Transverse colon (tissue), 4 donors: ENCODE data around the gene ANKRD50. TPM values are rescaled to one million over a fixed set of nuclear protein-coding genes. Genes with fewer than 3 reads are reported as not detected.

Experiments used
- DNase-seq: peaks from one replicate; pipeline ENCODE4 v3.0.0-alpha.2; 2019
- H3K27ac ChIP-seq, 4 donors: fragments of 200-600 bp; sonication (generic); 2 replicates each; pipeline ENCODE4 v1.5.1; 2016 to 2018; ENCODE audit warnings: inconsistent platforms in 4 of 4
- H3K27me3 ChIP-seq: fragments of 200-600 bp; sonication (generic); 2 replicates; pipeline ENCODE4 v1.5.1; 2017; ENCODE audit warnings: inconsistent platforms
- H3K36me3 ChIP-seq, 4 donors: fragments of 200-600 bp; sonication (generic); 2 replicates each; pipeline ENCODE4 v1.5.1; 2017 to 2019; ENCODE audit warnings: inconsistent platforms in 4 of 4
- H3K4me1 ChIP-seq, 4 donors: fragments of 200-600 bp; sonication (generic); 2 replicates each; pipeline ENCODE4 v1.5.1; 2017 to 2020; ENCODE audit warnings: inconsistent platforms in 4 of 4
- H3K4me3 ChIP-seq, 4 donors: fragments of 200-600 bp; sonication (generic); 1 replicate in 1 of 4; 2 replicates in 3 of 4; pipeline versions ENCODE4 v1.5.1 to v1.6.1; 2017 to 2019; ENCODE audit warnings: inconsistent platforms in 4 of 4
- H3K9me3 ChIP-seq, 2 donors: fragments of 200-600 bp; sonication (generic); 2 replicates each; pipeline ENCODE4 v1.5.1; 2017 to 2019; ENCODE audit warnings: inconsistent platforms in 2 of 2
- EP300 ChIP-seq: sonication (generic); formaldehyde crosslinking; IDR thresholded peaks from one replicate; pipeline ENCODE4 v1.6.1; 2017; ENCODE audit warnings: antibody characterized with exemption, low read depth
- POLR2A ChIP-seq: fragments of 450-650 bp; IDR thresholded peaks from one replicate; pipeline ENCODE4 v1.6.1; 2016; ENCODE audit warnings: antibody characterized with exemption, mild to moderate bottlenecking, moderate library complexity
- POLR2AphosphoS5 ChIP-seq, 3 donors: sonication (generic); formaldehyde crosslinking; IDR thresholded peaks; one replicate each; pipeline ENCODE4 v1.6.1; 2016; ENCODE audit warnings: antibody characterized with exemption in 3 of 3
- WGBS, 2 donors: methylation state at CpG; one replicate each; pipeline ENCODE4 v1.1.5; 2018; ENCODE audit warnings: low coverage in 1 of 2; 5-methylcytosine and 5-hydroxymethylcytosine counted together
- in situ Hi-C, 4 donors: fragments of 200-750 bp; cut with MboI; loops; one replicate each; pipeline versions ENCODE4 v1.15.0 to v1.15.1; 2017; ENCODE audit warnings: low sequenced_read_pairs in 3 of 4, low pct_ligation_motif_present in 1 of 4, low pct_unique_long_range_greater_than_20kb in 1 of 4
- intact Hi-C: fragments of 100-400 bp; cut with DNase I; formaldehyde crosslinking; loops from one replicate; pipeline ENCODE4 v1.15.1; 2023; ENCODE audit warnings: low total_unique reads
- total RNA-seq, 4 donors: library from RNA; depleted of rRNA; stranded (reverse); fragments of >200 nt; gene quantifications; one replicate each; pipeline ENCODE4 v1.1.0, GENCODE V29; 2016
- TF ChIP-seq, protein P1 (sequence below), 5 experiments: fragments of 200-600 bp in 3 of 5; fragments of 450-650 bp in 2 of 5; sonication (generic) in 3 of 5; IDR thresholded peaks; 1 replicate in 2 of 5; 2 replicates in 3 of 5; pipeline ENCODE4 v1.5.1; 2016 to 2017; ENCODE audit warnings: antibody characterized with exemption in 5 of 5, inconsistent platforms in 3 of 5, mild to moderate bottlenecking in 2 of 5, moderate library complexity in 1 of 5

ANKRD50 gene
- total RNA-seq, 4 donors from 2014 or later = 11.9 to 31.8 (median 13.9) TPM

DNA sequence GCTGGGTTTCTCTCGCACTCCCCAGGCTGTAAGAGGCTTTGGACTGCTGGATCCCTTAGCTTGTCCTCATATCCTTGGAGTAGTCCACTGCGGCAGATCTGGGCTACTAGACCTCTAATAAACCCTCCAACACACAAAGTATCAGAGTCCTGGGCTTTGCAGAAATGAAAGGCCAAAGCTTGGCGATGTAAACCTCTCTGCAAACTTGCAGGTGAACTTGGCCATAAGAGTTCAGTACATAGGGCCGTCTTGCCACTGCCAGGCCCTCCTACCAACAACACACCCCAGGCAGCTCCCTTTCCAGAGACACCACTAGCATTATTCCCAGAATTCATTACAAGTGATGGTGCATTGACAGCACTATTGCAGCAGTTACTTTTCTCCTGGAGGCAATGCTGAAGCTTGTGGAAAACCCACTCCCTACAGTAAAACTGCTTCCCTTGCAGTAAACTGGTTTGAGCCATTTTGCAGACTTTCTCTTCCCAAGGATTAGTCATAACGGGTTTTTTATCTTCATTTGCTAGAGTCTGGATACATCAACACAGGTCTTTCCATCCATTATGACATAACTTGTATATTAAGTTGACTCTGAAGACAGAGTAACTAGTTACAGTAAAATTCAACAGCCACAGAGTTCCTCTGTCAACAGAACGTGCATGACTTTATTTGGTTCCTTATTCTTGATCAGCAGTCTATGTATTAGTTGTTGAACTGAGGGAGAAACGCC, 2.4 kb downstream of the ANKRD50 start:
- TF ChIP-seq EP300 (no peak), POLR2AphosphoS5 (IDR thresholded peaks at IDR 0.05) (no peak), POLR2A (no peak)
- TF ChIP-seq, protein P1, sequence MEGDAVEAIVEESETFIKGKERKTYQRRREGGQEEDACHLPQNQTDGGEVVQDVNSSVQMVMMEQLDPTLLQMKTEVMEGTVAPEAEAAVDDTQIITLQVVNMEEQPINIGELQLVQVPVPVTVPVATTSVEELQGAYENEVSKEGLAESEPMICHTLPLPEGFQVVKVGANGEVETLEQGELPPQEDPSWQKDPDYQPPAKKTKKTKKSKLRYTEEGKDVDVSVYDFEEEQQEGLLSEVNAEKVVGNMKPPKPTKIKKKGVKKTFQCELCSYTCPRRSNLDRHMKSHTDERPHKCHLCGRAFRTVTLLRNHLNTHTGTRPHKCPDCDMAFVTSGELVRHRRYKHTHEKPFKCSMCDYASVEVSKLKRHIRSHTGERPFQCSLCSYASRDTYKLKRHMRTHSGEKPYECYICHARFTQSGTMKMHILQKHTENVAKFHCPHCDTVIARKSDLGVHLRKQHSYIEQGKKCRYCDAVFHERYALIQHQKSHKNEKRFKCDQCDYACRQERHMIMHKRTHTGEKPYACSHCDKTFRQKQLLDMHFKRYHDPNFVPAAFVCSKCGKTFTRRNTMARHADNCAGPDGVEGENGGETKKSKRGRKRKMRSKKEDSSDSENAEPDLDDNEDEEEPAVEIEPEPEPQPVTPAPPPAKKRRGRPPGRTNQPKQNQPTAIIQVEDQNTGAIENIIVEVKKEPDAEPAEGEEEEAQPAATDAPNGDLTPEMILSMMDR (IDR thresholded peaks at IDR 0.05) = no peak
- DNase-seq = no peak
- H3K4me1 ChIP-seq = peaks cover 5 to 42% (median 18%) of the 10 kb centered on the region in 4 donors
- H3K27ac ChIP-seq = peak overlapping the region in 2 of 4 donors; percentile 91 to 97
- 53% methylated on average over 4 to 7 of the region's 7 CpGs for WGBS, 2 donors
- intact Hi-C loops = no loop called here
- in situ Hi-C loops = loop anchor here in 1 of 4 donors (25.0 kb wide), 2 partner anchors 373 to 1123 kb away; no protein-coding TSS in a partner anchor
- no peaks in the 10 kb centered on the region for H3K27me3 ChIP-seq
- H3K4me3 ChIP-seq = peak overlapping the region in 3 of 4 donors; percentile 76 to 77 (median 76)
- H3K9me3 ChIP-seq = no peaks in the 10 kb centered on the region
- H3K36me3 ChIP-seq = no peaks in the 10 kb centered on the region

DNA sequence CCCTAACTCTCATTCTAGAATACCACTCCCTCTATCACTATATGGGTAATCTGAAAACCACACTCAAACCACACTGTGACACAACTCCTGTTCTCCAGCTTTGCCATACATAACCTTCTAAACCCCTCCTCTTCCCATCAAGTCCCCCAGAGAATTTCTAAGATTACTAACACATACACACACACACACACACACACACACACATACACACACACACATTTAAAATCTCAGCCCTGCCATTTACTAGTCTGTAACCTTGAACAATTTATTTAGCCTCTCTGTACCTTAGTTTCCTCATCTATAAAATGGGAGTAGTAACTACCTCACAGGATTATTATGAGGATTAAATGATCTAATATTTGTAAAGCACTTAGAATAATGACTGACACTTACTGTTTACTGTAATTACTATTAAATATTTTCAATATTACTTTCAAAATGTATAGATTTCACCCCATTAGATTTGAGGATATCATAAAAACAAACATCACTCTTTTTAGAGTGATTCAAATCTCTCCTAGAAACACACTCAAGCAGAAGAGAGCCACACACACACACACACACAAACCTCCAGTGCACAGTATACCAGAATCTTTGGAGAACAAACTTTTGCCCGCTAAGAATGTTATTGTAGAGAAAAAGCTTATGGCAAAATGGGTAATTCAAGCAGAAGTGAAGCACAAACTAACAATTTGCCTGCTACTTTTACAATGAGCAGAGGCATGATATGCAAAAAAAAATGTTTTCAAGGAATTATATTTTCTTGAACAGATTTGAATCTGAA, 3.8 kb downstream of the ANKRD50 start:
- TF ChIP-seq POLR2AphosphoS5 (IDR thresholded peaks at IDR 0.05) = no peak
- no peak for TF ChIP-seq EP300
- TF ChIP-seq POLR2A = no peak
- TF ChIP-seq, protein P1 (IDR thresholded peaks at IDR 0.05) = no peak
- WGBS, 2 donors = 62 to 89% methylated on average over 1 of the region's 1 CpG
- in situ Hi-C loops (loop anchor here in 1 of 4 donors (25.0 kb wide), 2 partner anchors 371 to 1121 kb away; no protein-coding TSS in a partner anchor), intact Hi-C loops (no loop called here)
- Histone ChIP-seq H3K4me1 (peaks cover 5 to 46% (median 18%) of the 10 kb centered on the region in 4 donors), H3K27me3 (no peaks in the 10 kb centered on the region), H3K4me3 (peak overlapping the region in 1 of 4 donors; percentile 77), H3K27ac (no peak overlapping the region), H3K36me3 (no peaks in the 10 kb centered on the region), H3K9me3 (no peaks in the 10 kb centered on the region)
- DNase-seq = no peak

DNA sequence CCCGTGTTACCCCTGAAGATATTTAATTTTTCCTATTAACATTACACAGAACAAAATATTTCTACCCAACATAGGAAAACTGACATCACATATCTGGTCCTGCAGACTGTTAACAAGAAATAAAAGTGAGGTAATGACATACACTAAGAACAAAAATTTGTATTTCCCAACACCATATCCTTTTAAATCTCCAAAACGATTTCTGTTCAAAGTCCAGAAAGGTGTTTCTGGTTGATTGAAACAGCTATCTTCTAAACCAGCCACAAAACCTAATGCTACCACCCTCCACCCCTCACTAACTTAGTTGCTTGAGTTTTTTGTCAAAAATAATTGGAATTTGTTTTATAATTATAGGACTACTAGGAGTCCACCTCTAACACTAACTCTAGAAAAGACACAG, 7.1 kb downstream of the ANKRD50 start:
- H3K36me3 ChIP-seq = no peaks in the 10 kb centered on the region
- DNase-seq = no peak
- WGBS, 2 donors = 18 to 51% methylated on average over 1 to 2 of the region's 2 CpGs
- H3K9me3 ChIP-seq = no peaks in the 10 kb centered on the region
- H3K27ac ChIP-seq = no peak overlapping the region
- in situ Hi-C loops = loop anchor here in 1 of 4 donors (25.0 kb wide), 2 partner anchors 368 to 1118 kb away; no protein-coding TSS in a partner anchor
- no peaks in the 10 kb centered on the region for H3K27me3 ChIP-seq
- H3K4me3 ChIP-seq = no peak overlapping the region
- peaks cover 0 to 38% (median 8%) of the 10 kb centered on the region in 4 donors for H3K4me1 ChIP-seq
- intact Hi-C loops = no loop called here
- no peak for TF ChIP-seq EP300
- TF ChIP-seq POLR2A = no peak
- TF ChIP-seq, protein P1 (IDR thresholded peaks at IDR 0.05) = no peak
- TF ChIP-seq POLR2AphosphoS5 (IDR thresholded peaks at IDR 0.05) = no peak

DNA sequence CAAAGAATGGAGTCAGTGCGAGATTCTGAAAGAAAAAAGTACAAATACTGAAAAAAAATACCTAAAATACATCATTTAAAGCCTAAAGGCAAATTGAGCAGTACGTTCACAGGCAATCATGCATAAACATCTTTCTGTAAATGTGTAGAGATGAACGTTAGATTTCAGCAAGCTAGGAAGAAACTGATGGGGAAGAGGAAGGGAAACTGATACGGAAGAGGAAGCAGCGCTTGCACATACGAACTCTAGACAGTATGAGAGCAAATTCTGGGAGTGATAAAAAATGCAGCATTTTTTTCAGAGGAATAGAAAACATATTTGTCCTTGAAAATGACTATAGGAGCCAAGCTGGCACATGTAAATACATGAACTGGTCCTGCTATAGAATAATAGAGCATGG, 9.4 kb downstream of the ANKRD50 start:
- Histone ChIP-seq H3K4me1 (peaks cover 0 to 18% (median 0%) of the 10 kb centered on the region in 4 donors), H3K36me3 (no peaks in the 10 kb centered on the region), H3K9me3 (no peaks in the 10 kb centered on the region), H3K4me3 (no peak overlapping the region), H3K27ac (no peak overlapping the region), H3K27me3 (no peaks in the 10 kb centered on the region)
- 73 to 77% methylated on average over 6 of the region's 6 CpGs for WGBS, 2 donors
- TF ChIP-seq POLR2AphosphoS5 (IDR thresholded peaks at IDR 0.05) (no peak), POLR2A (no peak), EP300 (no peak)
- TF ChIP-seq, protein P1 (IDR thresholded peaks at IDR 0.05) = no peak
- in situ Hi-C loops (loop anchor here in 1 of 4 donors (25.0 kb wide), 2 partner anchors 366 to 1116 kb away; no protein-coding TSS in a partner anchor), intact Hi-C loops (no loop called here)
- no peak for DNase-seq
